DMS114 treated with DMSO at 0.1 percent for 48 hours (cell line): ENCODE results near the gene C1RL.
"Not testable (repeated sequence)": the region's sequence is repeated elsewhere in the genome, so short reads cannot be mapped to it uniquely, and the experiment has no call there.

Experiments
- DNase-seq: peaks from one replicate; lab custom pipeline; 2025; ENCODE audit not compliant: unreplicated experiment; lab: John Stamatoyannopoulos, UW

C1RL gene

DNA sequence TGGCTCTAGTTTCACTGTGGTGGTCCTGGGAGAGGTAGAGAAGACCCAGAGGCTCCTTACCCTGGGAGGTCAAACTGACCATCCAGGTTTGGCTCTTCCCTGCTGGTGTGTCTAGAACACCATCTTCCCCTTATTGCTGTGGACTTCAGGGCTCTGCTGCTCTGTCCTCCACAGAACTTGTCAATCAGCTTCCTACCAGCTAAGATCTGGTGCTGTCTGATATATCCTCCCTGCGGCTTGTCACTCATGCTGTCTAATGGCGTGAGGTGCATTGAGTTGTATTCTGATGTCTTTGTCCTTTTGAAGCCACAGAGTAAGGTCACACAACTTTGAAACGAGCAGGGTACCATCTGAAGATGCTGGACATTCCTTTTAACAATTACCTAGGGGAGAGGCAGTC, 7.2 kb upstream of the C1RL start:
- DNase-seq, result no peak

DNA sequence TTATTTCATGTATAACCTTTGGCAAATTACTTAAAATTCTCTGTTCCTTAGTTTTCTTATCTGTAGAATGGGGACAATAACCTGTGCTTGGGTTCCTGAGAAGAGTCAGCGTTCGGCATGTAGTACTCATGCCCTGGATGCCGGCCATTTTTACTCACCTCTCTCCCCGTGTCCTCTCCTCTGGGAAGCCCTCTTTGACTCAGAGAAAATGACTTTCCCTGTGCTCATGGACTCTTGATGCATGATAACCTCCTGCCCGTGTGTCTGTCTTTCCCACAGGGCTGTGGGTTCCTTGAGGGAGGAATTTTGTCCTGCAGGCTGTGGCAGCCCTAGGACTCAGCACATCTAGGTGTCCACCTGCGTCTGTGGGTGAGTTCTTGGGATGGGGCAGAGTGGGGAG, 5.8 kb upstream of the C1RL start:
- DNase-seq, result no peak

DNA sequence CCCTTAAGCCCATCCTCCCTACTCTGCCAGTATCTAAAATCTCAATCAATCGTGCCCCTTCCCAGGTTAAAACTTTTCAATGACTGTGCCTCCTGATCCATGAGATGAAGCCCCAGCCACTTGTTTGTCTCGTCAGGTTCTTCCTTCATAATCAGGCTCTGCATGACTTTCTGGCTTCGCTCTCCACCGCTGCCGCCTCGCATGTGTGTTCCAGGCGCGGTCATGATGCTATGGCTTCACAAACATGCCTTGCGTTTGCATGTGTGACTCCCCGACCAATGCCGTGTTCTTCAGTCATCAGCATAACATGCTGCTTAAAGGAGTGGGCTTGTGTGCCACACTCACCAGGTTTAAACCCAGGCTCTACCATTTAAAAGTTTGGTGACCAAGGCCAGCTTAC, 5.0 kb upstream of the C1RL start:
- DNase-seq, result no peak

DNA sequence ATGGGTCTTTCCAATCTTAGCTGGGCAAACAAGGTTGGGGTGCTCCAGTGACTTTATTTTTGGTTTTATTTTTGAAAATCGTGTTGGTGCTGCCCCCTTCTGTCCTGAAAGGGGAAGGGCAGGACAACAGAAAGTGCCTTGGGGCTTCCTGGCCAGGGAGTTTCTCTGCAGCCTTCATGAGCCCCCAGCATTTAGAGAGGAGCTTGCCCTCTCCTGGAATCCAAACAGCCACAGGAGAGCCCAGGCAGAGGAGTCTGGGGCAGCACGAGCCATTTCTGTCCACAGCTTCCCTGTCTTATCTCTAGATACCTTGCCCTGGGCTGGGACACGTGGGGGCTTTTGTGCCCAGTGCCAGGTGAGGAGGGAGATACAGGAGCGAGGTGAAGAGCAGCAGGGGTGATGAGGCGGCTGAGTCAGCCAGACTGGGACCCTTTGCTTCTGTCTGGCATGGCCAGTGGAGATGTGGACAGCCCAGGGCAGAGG, 4.4 kb upstream of the C1RL start:
- no peak for DNase-seq

DNA sequence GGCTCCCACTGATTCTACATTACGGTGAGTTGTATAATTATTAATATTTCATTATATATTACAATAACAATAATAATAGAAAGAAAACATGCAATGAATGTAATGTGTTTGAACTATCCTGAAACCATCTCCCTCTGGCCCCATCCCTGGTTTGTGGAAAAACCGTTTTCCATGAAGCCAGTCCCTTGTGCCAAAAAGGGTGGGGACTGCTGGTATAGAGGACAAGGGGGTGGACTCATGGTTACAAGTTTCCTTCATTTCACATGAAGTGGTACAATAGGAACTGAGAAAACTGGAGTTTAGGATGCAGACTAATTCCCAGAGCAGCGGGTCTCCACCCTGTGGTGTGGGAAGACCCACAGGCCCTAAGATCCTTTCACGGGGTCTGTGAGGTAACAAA, 3.0 kb upstream of the C1RL start:
- no peak for DNase-seq

DNA sequence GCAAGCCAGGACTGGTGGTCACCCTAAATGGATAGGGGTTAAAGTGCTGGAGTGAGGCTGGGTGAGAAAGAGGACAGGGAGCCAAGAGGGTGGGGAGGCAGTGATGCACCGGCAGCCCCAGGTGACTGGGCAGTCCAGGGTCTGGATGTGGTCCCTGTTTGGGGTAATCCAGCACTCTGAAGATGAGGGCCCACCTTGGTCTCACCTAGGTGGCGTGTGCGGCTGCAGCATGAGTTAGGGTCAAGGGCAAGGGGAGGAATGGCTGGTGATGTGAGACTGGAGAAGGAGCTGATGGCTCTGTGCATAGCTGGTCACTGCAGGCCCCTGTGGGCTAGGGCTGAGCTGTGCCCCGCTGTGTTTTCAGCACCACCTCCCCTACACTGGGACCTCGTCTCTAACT, 1.6 kb upstream of the C1RL start:
- no peak for DNase-seq

DNA sequence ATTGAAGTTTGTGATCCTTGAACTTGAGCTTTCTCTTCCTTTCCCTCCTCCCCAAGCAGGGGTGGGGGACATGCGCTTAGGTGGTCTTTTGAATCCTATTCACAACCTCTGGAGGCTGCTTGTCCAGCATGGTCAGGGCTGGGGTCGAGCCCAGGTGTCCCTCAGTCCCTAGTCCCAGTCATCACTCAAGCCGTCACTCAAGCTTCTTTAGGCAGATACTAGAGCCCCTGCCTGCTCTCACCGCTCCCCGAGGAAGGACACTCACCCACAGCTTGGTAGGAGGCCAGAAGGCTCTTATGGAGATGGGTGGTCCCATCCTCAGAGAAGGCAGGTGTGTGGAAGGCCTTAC, 532 bp upstream of the C1RL start:
- DNase-seq, result no peak

DNA sequence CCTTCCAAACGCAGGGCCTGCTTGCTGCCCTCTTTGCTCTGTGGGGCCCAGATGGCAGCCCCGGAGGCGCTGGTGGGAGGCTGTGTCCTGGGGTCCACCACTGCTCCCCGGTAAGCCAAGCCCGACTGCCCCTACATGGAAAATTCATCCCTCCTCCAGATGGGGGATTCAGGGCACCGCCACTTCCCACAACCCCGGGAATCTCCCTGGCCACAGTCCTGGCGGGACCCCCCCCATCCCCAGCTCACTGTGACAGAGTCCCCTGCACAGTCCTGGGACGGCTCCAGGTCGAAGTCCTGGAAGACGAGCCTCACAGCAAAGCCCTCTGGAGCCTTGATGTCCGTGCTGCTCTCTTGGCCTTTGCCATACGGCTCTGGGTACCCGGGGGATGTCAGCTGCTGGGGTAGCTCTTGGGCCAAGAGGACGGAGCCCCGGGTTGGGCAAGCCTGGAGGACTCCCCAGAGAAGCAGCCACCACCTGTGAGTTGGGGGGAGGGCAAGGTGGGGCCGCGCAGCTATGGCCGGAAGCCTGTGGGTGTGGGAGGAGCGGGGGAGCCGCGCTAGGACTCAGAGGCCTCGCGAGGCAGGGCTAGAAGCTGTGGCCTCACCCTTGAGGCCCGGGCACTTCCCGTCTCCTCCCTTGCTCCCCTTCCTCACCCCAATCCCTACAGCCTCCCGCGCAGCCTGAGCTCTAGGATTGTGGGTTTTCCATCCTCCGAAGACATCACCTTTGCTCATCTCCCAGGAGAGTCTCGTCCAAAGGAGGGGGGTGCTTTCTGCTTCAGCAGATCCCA, 815 bp downstream of the C1RL start:
- DNase-seq, result no peak

DNA sequence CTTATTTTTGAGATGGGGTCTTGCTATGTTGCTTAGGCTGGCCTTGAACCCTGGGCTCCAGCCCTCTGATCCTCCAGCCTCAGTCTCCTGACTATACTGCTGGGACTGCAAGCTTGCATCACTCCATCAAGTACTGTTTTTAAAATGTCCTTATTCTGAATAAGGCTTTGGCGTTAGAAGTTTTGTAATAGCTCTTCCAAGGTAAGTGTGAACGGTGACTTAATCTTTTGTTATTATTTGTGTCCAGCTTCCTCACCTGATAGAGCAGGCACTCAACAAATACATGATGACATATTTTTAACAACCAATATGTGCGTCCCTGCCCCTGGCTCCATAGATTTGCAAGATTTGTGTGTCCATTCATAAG, 1.4 kb downstream of the C1RL start:
- no peak for DNase-seq

DNA sequence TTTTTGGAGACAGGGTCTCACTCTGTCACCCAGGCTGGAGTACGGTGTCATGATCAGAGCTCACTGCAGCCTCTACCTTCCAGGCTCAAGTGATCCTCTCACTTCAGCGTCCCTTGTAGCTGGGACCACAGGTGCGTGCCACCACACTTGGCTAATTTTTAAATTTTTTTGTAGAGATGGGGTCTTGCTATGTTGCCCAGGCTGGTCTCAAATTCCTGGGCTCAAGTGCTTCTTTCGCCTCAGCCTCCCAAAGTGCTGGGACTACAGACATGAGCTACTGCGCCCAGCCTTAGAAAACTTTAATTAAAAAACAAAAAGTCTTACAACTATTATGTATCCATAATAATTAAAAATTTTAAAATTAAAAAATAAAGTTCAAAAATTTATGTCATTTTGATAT, 1.8 kb downstream of the C1RL start:
- DNase-seq, result not testable (repeated sequence)

DNA sequence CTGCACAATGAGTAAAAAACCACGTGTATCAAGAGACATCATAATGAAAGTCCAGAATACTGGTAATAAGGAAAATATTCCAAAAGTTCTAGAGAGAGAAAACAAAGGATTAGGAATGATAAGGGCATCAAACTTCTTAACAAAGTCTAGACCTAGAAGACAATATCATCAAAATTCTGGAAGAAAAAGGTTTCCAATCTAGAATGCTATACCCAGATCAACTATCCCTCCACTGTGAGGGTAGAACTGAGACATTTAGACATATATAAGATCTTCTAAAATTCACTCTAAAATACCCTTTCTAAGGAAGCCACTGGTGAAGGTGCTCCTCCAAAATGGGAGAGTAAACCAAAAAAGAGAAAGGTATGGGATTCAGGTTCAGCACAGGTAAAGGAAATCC, 2.9 kb downstream of the C1RL start:
- DNase-seq, result no peak

DNA sequence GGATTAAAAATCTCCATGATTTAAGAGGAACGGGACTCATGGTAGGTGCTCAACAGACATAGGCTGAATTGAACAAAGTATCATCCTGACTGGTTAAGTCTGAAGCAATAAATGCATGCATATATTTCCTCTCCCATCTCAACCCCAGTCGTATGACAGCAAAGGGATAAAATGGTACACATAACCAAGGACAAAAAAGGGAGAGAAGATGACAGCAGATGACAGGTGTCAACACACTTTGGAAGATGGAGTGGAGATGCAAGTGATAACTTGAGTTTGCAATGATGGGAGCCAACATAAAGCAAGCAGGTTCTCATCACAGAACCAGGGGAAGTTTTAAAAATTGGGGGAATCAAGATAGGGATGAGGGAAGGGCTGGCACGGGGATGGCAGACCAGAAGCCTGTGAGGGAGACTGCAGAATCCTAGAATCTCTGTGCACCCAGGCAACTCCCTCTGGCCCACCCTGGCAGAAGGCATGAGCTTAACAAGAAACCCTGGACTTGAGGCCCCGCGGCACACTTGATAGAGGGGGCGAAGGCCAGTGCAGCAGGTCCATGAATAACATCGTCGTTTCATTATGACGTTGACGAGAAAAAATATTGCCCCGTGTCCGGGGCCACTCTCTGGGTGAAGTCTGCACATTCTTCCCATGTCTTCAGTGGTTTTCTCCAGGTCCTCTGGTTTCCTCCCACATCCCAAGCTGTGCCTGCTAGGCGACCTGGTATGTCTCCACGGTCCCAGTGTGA, 5.0 kb downstream of the C1RL start:
- DNase-seq, result no peak

DNA sequence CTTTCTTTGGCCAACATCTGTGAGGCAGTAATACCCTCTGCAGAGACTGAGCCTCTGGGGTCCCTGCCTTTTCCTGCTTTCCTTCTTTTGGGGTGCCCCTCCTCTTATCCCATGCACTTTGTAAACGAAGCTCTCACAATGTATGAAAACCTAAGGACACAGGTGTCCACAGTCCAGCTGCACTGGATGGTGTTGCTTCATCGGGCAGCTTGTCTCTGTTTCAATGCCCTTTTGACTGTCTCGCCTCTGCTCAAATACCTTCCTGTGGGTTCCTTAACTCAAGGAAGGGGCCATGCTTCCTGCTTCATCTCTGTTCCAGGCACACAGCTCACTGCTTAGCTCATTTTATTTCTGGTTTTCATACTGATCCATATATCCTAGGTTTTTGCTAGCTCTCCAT, 6.4 kb downstream of the C1RL start:
- DNase-seq, result no peak

DNA sequence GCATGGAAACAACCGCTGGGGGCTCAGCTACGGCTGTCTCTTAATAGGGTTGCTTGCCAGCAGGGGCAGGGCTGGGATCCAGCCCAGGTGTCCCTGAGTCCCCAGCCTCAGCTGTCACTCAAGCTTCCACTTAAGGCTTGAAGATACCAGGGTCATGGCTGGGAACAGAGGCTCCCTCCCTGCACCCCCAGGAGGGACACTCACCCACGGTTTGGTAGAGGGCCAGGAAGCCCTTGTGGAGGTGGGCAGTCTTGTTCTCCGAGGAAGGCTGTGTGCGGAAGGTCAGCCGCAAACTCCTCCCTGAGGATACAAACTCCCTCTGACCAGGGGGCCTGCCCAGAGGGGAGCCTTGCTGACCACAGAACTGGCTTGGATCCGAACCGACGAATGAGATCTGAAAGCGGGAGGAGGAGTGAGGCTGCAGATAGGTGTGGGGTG, 7.3 kb downstream of the C1RL start:
- DNase-seq, result no peak

DNA sequence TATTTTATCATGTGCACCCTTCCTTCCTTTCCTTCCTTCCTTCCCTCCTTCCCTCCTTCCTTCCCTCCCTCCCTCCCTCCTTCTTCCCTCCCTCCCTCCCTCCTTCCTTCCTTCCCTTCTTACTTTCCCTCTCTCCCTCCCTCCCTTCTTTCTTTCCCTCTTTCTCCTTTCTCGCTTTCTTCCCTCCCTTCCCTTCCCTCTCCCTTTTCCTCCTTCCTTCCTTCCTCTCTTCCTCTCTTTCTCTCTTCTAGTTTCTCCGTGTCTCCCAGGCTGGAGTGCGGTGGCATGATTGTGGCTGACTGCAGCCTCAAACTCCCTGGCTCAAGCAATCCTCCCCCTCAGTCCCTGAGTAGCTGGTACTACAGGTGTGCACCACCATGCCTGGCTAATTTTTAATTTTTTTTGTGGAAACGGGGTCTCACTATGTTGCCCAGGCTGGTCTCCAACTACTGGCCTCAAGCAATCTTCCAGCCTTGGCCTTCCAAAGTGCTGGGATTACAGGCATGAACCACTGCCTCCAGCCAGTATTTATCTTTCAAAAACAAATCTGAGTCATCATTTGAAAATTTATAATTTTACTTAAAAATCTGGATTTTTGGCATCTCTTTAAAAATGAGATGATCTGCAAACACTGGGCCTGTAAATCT, 7.8 kb downstream of the C1RL start:
- no peak for DNase-seq

DNA sequence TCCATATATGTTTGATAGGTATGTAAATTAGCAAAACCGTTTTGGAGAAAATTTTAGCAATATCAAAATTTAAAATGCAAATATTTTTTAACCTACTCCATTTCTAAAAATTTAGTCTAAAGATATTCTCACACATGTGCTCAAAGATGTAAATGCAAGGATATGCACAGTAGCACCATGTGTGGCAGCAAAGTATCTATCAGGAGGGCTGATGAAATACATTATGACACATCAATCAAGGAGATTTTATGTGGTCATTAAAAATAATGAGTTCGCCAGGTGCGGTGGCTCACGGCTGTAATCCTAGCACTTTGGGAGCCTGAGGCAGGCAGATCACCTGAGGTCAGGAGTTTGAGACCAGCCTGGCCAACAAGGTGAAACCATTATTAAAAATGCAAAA, 8.8 kb downstream of the C1RL start:
- DNase-seq, result no peak

DNA sequence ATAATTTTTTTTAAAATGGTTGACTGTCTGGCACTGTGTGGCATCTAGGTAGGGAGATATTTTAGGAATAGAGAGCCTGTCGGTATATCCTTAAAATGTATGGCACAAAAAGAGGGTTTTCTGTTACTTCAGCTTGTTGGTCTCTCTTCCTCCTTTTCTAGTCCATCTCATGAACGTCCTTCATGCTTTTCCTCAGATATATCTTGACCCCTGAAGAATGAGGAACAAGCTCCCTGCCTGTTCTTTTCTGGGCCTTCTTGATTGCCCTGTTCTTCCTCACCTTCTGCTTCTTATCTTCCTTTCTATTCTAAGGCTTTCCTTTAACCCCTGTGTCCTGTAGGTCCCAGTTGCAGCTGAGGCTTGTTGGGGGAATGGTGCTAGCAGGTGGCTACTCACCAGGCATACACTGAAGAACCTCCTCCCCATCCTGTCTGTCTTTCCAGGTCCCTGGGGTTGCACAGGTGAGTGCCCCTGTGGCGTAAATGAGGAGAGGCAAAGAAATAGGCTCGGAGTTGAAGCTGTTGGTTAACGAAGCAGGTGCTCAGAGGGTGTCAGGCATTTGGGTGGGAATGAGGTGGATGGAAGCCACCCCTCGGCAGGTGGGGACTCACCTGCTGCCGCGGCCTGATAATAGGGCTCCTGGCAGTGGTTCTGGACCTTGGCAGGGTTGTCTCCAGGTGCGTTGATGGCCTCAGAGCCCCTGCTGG, 9.6 kb downstream of the C1RL start:
- no peak for DNase-seq

DNA sequence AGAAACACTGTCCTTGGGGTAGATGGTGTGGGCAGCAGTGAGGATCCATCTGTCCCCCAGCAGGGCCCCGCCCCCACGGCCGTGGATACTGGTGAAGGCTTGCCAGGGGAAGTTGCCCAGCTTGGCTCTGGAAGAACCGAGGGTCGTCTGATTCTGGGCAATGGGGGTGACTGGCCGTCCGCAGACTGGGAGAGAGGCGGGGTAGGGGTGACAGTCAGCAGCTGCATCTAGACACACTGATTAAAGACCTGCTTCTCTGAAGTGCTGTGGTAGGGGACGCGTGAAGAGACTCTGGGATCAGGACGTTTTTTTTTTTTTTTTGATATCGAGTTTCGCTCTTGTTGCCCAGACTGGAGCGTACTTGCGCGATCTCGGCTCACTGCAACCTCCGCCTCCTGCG, 12.0 kb downstream of the C1RL start:
- no peak for DNase-seq

DNA sequence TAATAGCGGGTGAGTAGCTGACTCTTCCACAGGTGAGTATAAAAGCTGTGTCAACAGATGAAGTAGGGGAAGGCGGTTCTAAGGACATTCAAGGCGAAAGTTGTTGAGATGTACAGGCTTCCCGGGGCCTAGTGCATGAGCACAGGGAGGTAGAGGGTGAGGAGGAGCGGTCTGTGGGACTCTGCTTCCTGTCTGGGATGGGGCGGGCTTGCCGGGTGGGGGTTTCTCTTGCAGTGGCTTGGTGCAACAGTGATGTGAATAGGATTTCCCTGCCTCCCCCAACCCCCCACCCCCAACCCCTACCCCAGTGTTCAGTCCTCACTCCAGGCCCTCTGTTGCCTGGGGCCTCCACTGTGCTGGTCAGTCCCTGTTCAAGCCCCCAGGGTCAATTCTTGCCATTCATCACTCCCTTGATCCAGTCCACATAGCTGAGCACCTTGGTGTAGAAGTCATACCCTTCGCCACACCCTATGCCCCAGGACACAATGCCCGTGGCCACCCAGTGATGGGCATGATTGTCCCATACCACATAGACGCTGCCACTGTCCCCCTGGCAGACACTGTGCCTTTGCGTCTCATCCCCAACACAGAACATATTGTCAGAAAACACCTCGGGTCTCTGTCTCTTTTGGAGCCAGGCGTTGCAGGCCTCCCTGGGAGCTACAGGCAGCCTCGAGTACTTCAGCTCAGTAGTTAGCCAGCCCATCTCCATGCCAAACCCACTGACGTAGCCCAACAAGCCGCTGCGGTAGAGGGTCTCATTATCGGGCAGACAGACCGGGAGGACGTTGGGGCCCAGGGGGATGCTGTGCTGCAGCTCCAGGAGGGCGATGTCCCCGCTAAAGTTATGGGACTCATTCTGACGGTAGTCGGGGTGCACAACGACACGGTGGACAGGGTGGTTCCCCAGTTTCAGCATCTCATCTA, 12.7 kb downstream of the C1RL start:
- DNase-seq, result no peak

DNA sequence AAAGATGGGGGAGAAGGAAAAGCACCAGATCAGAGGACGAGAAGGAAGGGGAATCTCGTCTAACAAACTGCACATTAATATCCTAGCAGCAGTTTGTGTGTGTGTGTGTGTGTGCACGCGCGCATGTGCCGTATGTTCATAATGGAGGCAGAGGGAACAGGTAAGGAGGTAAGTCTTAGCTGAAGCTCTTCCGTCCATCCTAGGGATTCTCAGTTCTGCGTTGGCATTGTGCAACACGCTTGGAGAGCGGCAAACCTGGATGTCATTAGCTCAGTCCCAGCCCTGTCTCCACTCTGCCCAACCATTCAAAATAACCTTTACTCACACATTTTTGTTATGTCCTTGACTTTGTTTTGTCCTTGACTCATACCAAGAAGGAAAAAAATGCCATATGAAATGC, 15.1 kb downstream of the C1RL start:
- no peak for DNase-seq

DNA sequence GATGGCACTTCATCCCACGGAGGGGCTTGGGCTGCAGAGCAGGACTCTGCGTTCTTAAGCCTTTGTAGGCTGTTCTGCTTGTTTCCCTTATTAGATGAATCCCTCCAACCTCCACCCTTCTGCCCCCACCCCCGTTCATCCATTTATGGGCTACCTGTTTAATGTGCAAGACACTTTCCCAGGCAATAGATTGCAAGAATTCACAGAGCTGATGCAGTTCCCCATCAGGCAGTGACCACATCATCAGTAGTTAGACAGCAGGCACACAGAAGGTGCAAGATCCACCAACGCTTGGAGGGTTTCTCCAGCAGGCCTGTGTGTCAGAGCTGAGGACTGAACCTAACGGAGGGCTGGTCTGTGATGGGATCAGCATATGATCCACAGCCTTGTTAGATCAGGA, 15.5 kb downstream of the C1RL start:
- DNase-seq, result no peak
